ENCODE measurements around the gene HDAC4. TPM values are rescaled to one million over a fixed set of nuclear protein-coding genes. Genes with fewer than 3 reads are reported as not detected.

HDAC4 gene
- total RNA-seq, 1 donor from 2014 or later, result 33.9 TPM

- no peak for ATAC-seq
Observed at GRCh38 chr2:239307921-239308613, 92.8 kb downstream of the HDAC4 start.

- no peak for ATAC-seq
Observed at GRCh38 chr2:239307221-239307569, 93.6 kb downstream of the HDAC4 start.

- no peak for ATAC-seq
Observed at GRCh38 chr2:239306274-239307220, 94.3 kb downstream of the HDAC4 start.

GRCh38 chr2:239305771-239306170 is 95.0 kb downstream of the HDAC4 start:
- ATAC-seq, result no peak

- ATAC-seq, result no peak
Observed at GRCh38 chr2:239305222-239305575, 95.6 kb downstream of the HDAC4 start.

- ATAC-seq, result no peak
Observed at GRCh38 chr2:239304533-239305221, 96.1 kb downstream of the HDAC4 start.

GRCh38 chr2:239303711-239304532 is 96.9 kb downstream of the HDAC4 start:
- no peak for ATAC-seq

GRCh38 chr2:239302808-239303557 is 97.8 kb downstream of the HDAC4 start:
- peak; percentile 7 for ATAC-seq

- no peak for ATAC-seq
Observed at GRCh38 chr2:239302083-239302807, 98.6 kb downstream of the HDAC4 start.

- no peak for ATAC-seq
Observed at GRCh38 chr2:239300871-239301735, 99.7 kb downstream of the HDAC4 start.

GRCh38 chr2:239300242-239300641 is 100.6 kb downstream of the HDAC4 start:
- no peak for ATAC-seq

GRCh38 chr2:239299218-239299939 is 101.4 kb downstream of the HDAC4 start:
- ATAC-seq, result no peak

- peak; percentile 20 for ATAC-seq
Observed at GRCh38 chr2:239298116-239298804, 102.6 kb downstream of the HDAC4 start.

- ATAC-seq, result peak; percentile 9
Observed at GRCh38 chr2:239297142-239298004, 103.4 kb downstream of the HDAC4 start.

- ATAC-seq, result no peak
Observed at GRCh38 chr2:239296020-239296932, 104.5 kb downstream of the HDAC4 start.

GRCh38 chr2:239295377-239296019 is 105.3 kb downstream of the HDAC4 start:
- no peak for ATAC-seq
